ENCODE data around the gene POLH. TPM values are rescaled to one million over a fixed set of nuclear protein-coding genes. Genes with fewer than 3 reads are reported as not detected.

Gene POLH
- total and polyA plus RNA-seq, 9 of the 15 experiments (the other 6 are each of a cell fraction or from before 2014, with no cell fraction given) = 5.8 to 31.6 (median 20.6) TPM

DNA sequence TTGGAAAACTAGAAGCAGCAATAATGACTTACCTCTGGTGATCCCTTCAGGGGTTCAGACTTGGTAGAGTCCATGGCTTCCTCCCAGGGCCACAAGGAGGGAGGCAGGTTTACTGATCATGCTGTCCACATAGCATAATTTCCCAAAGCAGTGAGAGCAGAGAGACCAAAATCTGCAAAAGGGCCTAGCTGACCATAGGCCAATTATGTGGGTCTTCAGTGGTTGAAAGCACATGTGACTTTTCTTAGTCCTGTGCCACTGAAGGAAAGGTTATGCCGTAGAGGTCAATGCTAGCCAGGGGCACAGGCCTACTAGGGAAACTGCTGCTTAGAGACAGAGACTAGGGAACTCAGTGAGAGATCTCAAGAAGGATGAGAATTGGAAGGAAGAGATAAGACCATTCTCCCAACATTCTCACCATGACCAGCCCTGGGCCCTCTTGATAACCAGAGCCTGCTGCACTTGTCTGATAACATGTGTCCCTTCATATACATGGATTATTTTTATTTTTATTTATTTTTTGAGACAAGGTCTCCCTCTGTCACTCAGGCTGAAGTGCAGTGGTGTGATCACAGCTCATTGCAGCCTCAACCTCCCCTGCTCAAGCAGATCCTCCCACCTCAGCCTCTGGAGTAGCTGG is 55.1 kb downstream of the POLH start (continued):
- peak; percentile 80; the same call in 1 of the 2 replicates for TF ChIP-seq GTF2F1 (IDR thresholded peaks at IDR 0.05; ENCODE audit: low read depth, low read length)
- TF ChIP-seq, protein P1, sequence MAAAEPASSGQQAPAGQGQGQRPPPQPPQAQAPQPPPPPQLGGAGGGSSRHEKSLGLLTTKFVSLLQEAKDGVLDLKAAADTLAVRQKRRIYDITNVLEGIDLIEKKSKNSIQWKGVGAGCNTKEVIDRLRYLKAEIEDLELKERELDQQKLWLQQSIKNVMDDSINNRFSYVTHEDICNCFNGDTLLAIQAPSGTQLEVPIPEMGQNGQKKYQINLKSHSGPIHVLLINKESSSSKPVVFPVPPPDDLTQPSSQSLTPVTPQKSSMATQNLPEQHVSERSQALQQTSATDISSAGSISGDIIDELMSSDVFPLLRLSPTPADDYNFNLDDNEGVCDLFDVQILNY (CRISPR knock-in tag; IDR thresholded peaks at IDR 0.05) = no peak
- TF ChIP-seq SREBF2 (CRISPR knock-in tag; IDR thresholded peaks at IDR 0.05) = no peak
- TF ChIP-seq NR3C1 (CRISPR knock-in tag; IDR thresholded peaks at IDR 0.05) = no peak
- 0 out of 2 replicates have a peak, but pooled peaks have one; percentile 20 for TF ChIP-seq ZNF444 (CRISPR knock-in tag; IDR thresholded peaks at IDR 0.05)
- TF ChIP-seq PCBP1 (IDR thresholded peaks at IDR 0.05; ENCODE audit: low read depth, low read length, poor library complexity, severe bottlenecking) = no peak
- TF ChIP-seq, protein P2, sequence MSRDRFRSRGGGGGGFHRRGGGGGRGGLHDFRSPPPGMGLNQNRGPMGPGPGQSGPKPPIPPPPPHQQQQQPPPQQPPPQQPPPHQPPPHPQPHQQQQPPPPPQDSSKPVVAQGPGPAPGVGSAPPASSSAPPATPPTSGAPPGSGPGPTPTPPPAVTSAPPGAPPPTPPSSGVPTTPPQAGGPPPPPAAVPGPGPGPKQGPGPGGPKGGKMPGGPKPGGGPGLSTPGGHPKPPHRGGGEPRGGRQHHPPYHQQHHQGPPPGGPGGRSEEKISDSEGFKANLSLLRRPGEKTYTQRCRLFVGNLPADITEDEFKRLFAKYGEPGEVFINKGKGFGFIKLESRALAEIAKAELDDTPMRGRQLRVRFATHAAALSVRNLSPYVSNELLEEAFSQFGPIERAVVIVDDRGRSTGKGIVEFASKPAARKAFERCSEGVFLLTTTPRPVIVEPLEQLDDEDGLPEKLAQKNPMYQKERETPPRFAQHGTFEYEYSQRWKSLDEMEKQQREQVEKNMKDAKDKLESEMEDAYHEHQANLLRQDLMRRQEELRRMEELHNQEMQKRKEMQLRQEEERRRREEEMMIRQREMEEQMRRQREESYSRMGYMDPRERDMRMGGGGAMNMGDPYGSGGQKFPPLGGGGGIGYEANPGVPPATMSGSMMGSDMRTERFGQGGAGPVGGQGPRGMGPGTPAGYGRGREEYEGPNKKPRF (IDR thresholded peaks at IDR 0.05; ENCODE audit: low read depth, low read length) = no peak
- TF ChIP-seq ZSCAN32 (CRISPR knock-in tag; IDR thresholded peaks at IDR 0.05) = peak; percentile 66; the same call in 1 of the 2 replicates
- TF ChIP-seq MTA3 (IDR thresholded peaks at IDR 0.05; ENCODE audit: borderline replicate concordance) = peak; percentile 96
- TF ChIP-seq ETS2 (tag; IDR thresholded peaks at IDR 0.05; ENCODE audit: borderline replicate concordance, poor library complexity, severe bottlenecking) = no peak
- peak; percentile 43; the same call in 1 of the 2 replicates for TF ChIP-seq CHD2 (IDR thresholded peaks at IDR 0.05; ENCODE audit: low read depth, low read length)
- TF ChIP-seq ZC3H4 (CRISPR knock-in tag; IDR thresholded peaks at IDR 0.05; ENCODE audit: borderline replicate concordance) = no peak
- TF ChIP-seq GTF2E2 (tag; IDR thresholded peaks at IDR 0.05) = no peak
- TF ChIP-seq, protein P3, sequence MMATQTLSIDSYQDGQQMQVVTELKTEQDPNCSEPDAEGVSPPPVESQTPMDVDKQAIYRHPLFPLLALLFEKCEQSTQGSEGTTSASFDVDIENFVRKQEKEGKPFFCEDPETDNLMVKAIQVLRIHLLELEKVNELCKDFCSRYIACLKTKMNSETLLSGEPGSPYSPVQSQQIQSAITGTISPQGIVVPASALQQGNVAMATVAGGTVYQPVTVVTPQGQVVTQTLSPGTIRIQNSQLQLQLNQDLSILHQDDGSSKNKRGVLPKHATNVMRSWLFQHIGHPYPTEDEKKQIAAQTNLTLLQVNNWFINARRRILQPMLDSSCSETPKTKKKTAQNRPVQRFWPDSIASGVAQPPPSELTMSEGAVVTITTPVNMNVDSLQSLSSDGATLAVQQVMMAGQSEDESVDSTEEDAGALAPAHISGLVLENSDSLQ (IDR thresholded peaks at IDR 0.05) = peak; percentile 98
- TF ChIP-seq GTF2A2 (tag; IDR thresholded peaks at IDR 0.05) = no peak
- TF ChIP-seq FOS (IDR thresholded peaks at IDR 0.05; ENCODE audit: extremely low read depth, insufficient read length) = no peak
- peak; percentile 100 for TF ChIP-seq CBFA2T3 (IDR thresholded peaks at IDR 0.05)
- TF ChIP-seq, protein P4, sequence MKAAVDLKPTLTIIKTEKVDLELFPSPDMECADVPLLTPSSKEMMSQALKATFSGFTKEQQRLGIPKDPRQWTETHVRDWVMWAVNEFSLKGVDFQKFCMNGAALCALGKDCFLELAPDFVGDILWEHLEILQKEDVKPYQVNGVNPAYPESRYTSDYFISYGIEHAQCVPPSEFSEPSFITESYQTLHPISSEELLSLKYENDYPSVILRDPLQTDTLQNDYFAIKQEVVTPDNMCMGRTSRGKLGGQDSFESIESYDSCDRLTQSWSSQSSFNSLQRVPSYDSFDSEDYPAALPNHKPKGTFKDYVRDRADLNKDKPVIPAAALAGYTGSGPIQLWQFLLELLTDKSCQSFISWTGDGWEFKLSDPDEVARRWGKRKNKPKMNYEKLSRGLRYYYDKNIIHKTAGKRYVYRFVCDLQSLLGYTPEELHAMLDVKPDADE (conservative IDR thresholded peaks at IDR 0.05; ENCODE audit: control insufficient read depth, low read depth, low read length) = peak; percentile 89
- peak; percentile 100 for TF ChIP-seq DPF2 (IDR thresholded peaks at IDR 0.05)
- TF ChIP-seq STAG1 (CRISPR knock-in tag; IDR thresholded peaks at IDR 0.05; ENCODE audit: borderline replicate concordance) = no peak
- TF ChIP-seq TAF7 (tag; IDR thresholded peaks at IDR 0.05) = peak; percentile 74
- no peak for TF ChIP-seq RFX7 (CRISPR knock-in tag; IDR thresholded peaks at IDR 0.05)
- TF ChIP-seq RBM34 (IDR thresholded peaks at IDR 0.05; ENCODE audit: borderline replicate concordance, insufficient read depth, low read length) = no peak
